NCI-H1436 treated with DMSO at 0.1 percent for 48 hours (cell line): ENCODE data around the gene SSTR3.

Experiments used
- DNase-seq: peaks from one replicate; lab custom pipeline; 2025; lab: John Stamatoyannopoulos, UW

Gene SSTR3

GRCh38 chr22:37196539-37197450 lies 15.5 kb downstream of the SSTR3 start:
- no peak for DNase-seq

GRCh38 chr22:37195921-37196320 lies 16.4 kb downstream of the SSTR3 start:
- no peak for DNase-seq

GRCh38 chr22:37194750-37195149 lies 17.5 kb downstream of the SSTR3 start:
- DNase-seq = no peak

- DNase-seq = no peak
Measured at GRCh38 chr22:37193629-37194191, 18.6 kb downstream of the SSTR3 start.

GRCh38 chr22:37192741-37193140 lies 19.5 kb downstream of the SSTR3 start:
- no peak for DNase-seq

GRCh38 chr22:37192204-37192603 lies 20.1 kb downstream of the SSTR3 start:
- DNase-seq = no peak

- DNase-seq = no peak
Measured at GRCh38 chr22:37190262-37190780, 22.0 kb downstream of the SSTR3 start.

- DNase-seq = no peak
Measured at GRCh38 chr22:37188901-37189466, 23.3 kb downstream of the SSTR3 start.

- no peak for DNase-seq
Measured at GRCh38 chr22:37187891-37188761, 24.2 kb downstream of the SSTR3 start, which contains the start of gene C1QTNF6. Gene C1QTNF6 (minus strand): TSS chr22:37188247. CDS start chr22:37188213, 34 bp downstream.

- no peak for DNase-seq
Measured at GRCh38 chr22:37187552-37187890, 24.8 kb downstream of the SSTR3 start.

GRCh38 chr22:37186997-37187522 lies 25.2 kb downstream of the SSTR3 start:
- no peak for DNase-seq

- DNase-seq = no peak
Measured at GRCh38 chr22:37186228-37186996, 25.9 kb downstream of the SSTR3 start.

GRCh38 chr22:37185646-37186227 lies 26.5 kb downstream of the SSTR3 start:
- no peak for DNase-seq

- no peak for DNase-seq
Measured at GRCh38 chr22:37184816-37185541, 27.3 kb downstream of the SSTR3 start.

GRCh38 chr22:37184380-37184755 lies 27.9 kb downstream of the SSTR3 start:
- no peak for DNase-seq

GRCh38 chr22:37183432-37184379 lies 28.6 kb downstream of the SSTR3 start:
- no peak for DNase-seq

GRCh38 chr22:37182949-37183245 lies 29.4 kb downstream of the SSTR3 start:
- no peak for DNase-seq

GRCh38 chr22:37182101-37182948 lies 30.0 kb downstream of the SSTR3 start:
- DNase-seq = no peak
